ENCODE measurements around the gene ANTXR1. TPM values are rescaled to one million over a fixed set of nuclear protein-coding genes. Genes with fewer than 3 reads are reported as not detected.

The ANTXR1 gene
- total and polyA plus RNA-seq, 2 of the 8 experiments (the other 6 are each of a cell fraction or from before 2014, with no cell fraction given), result 15.8 to 44.3 TPM

- TF ChIP-seq CHD7 (IDR thresholded peaks at IDR 0.05; ENCODE audit: insufficient replicate concordance, low read length) (no peak), ASH2L (IDR thresholded peaks at IDR 0.05; ENCODE audit: low read length) (no peak), ZNF274 (IDR thresholded peaks at IDR 0.05; ENCODE audit: borderline replicate concordance, extremely low read depth, low read length) (no peak), CREB1 (IDR thresholded peaks at IDR 0.05) (no peak), KDM4A (IDR thresholded peaks at IDR 0.05; ENCODE audit: low read depth, low read length, severe bottlenecking) (no peak), SAP30 (IDR thresholded peaks at IDR 0.05; ENCODE audit: insufficient read depth, insufficient replicate concordance, low read length) (no peak), KDM5A (IDR thresholded peaks at IDR 0.05; ENCODE audit: low read length) (no peak), RBBP5 (IDR thresholded peaks at IDR 0.05; ENCODE audit: borderline replicate concordance, low read depth, low read length) (no peak), CHD2 (IDR thresholded peaks at IDR 0.05; ENCODE audit: low read length) (no peak), JUND (IDR thresholded peaks at IDR 0.05; ENCODE audit: low read length) (no peak), HDAC2 (IDR thresholded peaks at IDR 0.05; ENCODE audit: borderline replicate concordance in 1 of 2, low read depth in 2 of 2, low read length in 2 of 2) (no peak), SP1 (IDR thresholded peaks at IDR 0.05; ENCODE audit: low read depth, low read length) (no peak), NRF1 (IDR thresholded peaks at IDR 0.05; ENCODE audit: low read depth, low read length) (no peak)
These were observed 239.0 kb downstream of the ANTXR1 start (continued) for GRCh38 chr2:69251943-69252342.

Measured in H1 (cell line).